ENCODE results near the gene UNC5C. TPM values are rescaled to one million over a fixed set of nuclear protein-coding genes. Genes with fewer than 3 reads are reported as not detected.

The UNC5C gene
- total RNA-seq, 4 donors from 2014 or later, result 1.7 to 2.4 (median 2.0) TPM

- Histone ChIP-seq H3K4me1 (no peaks in the 10 kb centered on the region), H3K27me3 (no peaks in the 10 kb centered on the region), H3K27ac (replicated peaks in 1 of 4) (no peak overlapping the region), H3K9me3 (no peaks in the 10 kb centered on the region), H3K4me3 (no peak overlapping the region), H3K36me3 (no peaks in the 10 kb centered on the region)
- intact Hi-C loops (cut with DNase I), result no loop called here
- 70% methylated on average over 4 of the region's 4 CpGs for WGBS
- TF ChIP-seq EP300 (IDR thresholded peaks at IDR 0.05), result no peak
- TF ChIP-seq CTCF (IDR thresholded peaks at IDR 0.05), result no peak
- TF ChIP-seq POLR2AphosphoS5 (IDR thresholded peaks at IDR 0.05), result no peak
- no peak for TF ChIP-seq POLR2A (IDR thresholded peaks at IDR 0.05; ENCODE audit: low read depth)
- DNase-seq (ENCODE audit: extremely low spot score), result no peak
Measured at GRCh38 chr4:95535180-95535579, 13.6 kb downstream of the UNC5C start.

- Histone ChIP-seq H3K4me3 (no peak overlapping the region), H3K27me3 (no peaks in the 10 kb centered on the region), H3K36me3 (no peaks in the 10 kb centered on the region), H3K4me1 (no peaks in the 10 kb centered on the region), H3K9me3 (no peaks in the 10 kb centered on the region), H3K27ac (replicated peaks in 1 of 4) (no peak overlapping the region)
- TF ChIP-seq CTCF (IDR thresholded peaks at IDR 0.05), result no peak
- TF ChIP-seq EP300 (IDR thresholded peaks at IDR 0.05), result no peak
- no peak for TF ChIP-seq POLR2AphosphoS5 (IDR thresholded peaks at IDR 0.05)
- TF ChIP-seq POLR2A (IDR thresholded peaks at IDR 0.05; ENCODE audit: low read depth), result no peak
- no peak for DNase-seq (ENCODE audit: extremely low spot score)
- WGBS, result 66% methylated on average over 5 of the region's 5 CpGs
- intact Hi-C loops (cut with DNase I), result no loop called here
Measured at GRCh38 chr4:95534032-95534431, 14.7 kb downstream of the UNC5C start.

GRCh38 chr4:95533254-95533653 is 15.5 kb downstream of the UNC5C start:
- H3K27ac ChIP-seq (replicated peaks in 1 of 4), result no peak overlapping the region
- H3K27me3 ChIP-seq, result no peaks in the 10 kb centered on the region
- intact Hi-C loops (cut with DNase I), result no loop called here
- H3K9me3 ChIP-seq, result no peaks in the 10 kb centered on the region
- TF ChIP-seq POLR2A (IDR thresholded peaks at IDR 0.05; ENCODE audit: low read depth), result no peak
- no peaks in the 10 kb centered on the region for H3K36me3 ChIP-seq
- H3K4me1 ChIP-seq, result no peaks in the 10 kb centered on the region
- DNase-seq (ENCODE audit: extremely low spot score), result no peak
- no peak overlapping the region for H3K4me3 ChIP-seq
- WGBS, result 89% methylated on average over 9 of the region's 9 CpGs

GRCh38 chr4:95532305-95532704 is 16.5 kb downstream of the UNC5C start:
- H3K27ac ChIP-seq (replicated peaks in 1 of 4), result no peak overlapping the region
- 93% methylated on average over 3 of the region's 3 CpGs for WGBS
- TF ChIP-seq POLR2AphosphoS5 (IDR thresholded peaks at IDR 0.05), result no peak
- H3K4me1 ChIP-seq, result no peaks in the 10 kb centered on the region
- no peak for DNase-seq (ENCODE audit: extremely low spot score)
- no peaks in the 10 kb centered on the region for H3K27me3 ChIP-seq
- no peaks in the 10 kb centered on the region for H3K36me3 ChIP-seq
- H3K4me3 ChIP-seq, result no peak overlapping the region
- intact Hi-C loops (cut with DNase I), result no loop called here
- no peaks in the 10 kb centered on the region for H3K9me3 ChIP-seq

- H3K4me3 ChIP-seq, result no peak overlapping the region
- H3K36me3 ChIP-seq, result no peaks in the 10 kb centered on the region
- TF ChIP-seq CTCF (IDR thresholded peaks at IDR 0.05) (no peak), EP300 (IDR thresholded peaks at IDR 0.05) (no peak), POLR2AphosphoS5 (IDR thresholded peaks at IDR 0.05) (no peak), POLR2A (IDR thresholded peaks at IDR 0.05; ENCODE audit: low read depth) (no peak)
- DNase-seq (ENCODE audit: extremely low spot score), result no peak
- WGBS, result 67% methylated on average over 1 of the region's 1 CpG
- H3K27me3 ChIP-seq, result no peaks in the 10 kb centered on the region
- H3K27ac ChIP-seq (replicated peaks in 1 of 4), result no peak overlapping the region
- intact Hi-C loops (cut with DNase I), result no loop called here
- H3K4me1 ChIP-seq, result no peaks in the 10 kb centered on the region
- H3K9me3 ChIP-seq, result no peaks in the 10 kb centered on the region
Measured at GRCh38 chr4:95531141-95531540, 17.6 kb downstream of the UNC5C start.

GRCh38 chr4:95529946-95530345 is 18.8 kb downstream of the UNC5C start:
- no peaks in the 10 kb centered on the region for H3K4me1 ChIP-seq
- H3K27me3 ChIP-seq, result no peaks in the 10 kb centered on the region

More at GRCh38 chr4:95529946-95530345, 18.8 kb downstream of the UNC5C start:
- H3K36me3 ChIP-seq, result no peaks in the 10 kb centered on the region
- DNase-seq (ENCODE audit: extremely low spot score), result no peak
- no peak overlapping the region for H3K27ac ChIP-seq (replicated peaks in 1 of 4)
- H3K9me3 ChIP-seq, result no peaks in the 10 kb centered on the region
- no peak overlapping the region for H3K4me3 ChIP-seq
- TF ChIP-seq POLR2A (IDR thresholded peaks at IDR 0.05; ENCODE audit: low read depth) (no peak), POLR2AphosphoS5 (IDR thresholded peaks at IDR 0.05) (no peak), CTCF (IDR thresholded peaks at IDR 0.05) (no peak), EP300 (IDR thresholded peaks at IDR 0.05) (no peak)
- intact Hi-C loops (cut with DNase I), result no loop called here
